GM19438 (cell line): ENCODE data around the gene SEC14L1.
A peak's percentile ranks its signal among the peaks of the same experiment; 100 is the strongest.
"Not testable (repeated sequence)": the region's sequence is repeated elsewhere in the genome, so short reads cannot be mapped to it uniquely, and the experiment has no call there.

Experiments
- ATAC-seq: cut with Tn5 transposase; IDR thresholded peaks from one replicate; pipeline ENCODE4 v1.9.1; 2021; ENCODE audit warnings: low read depth; ENCODE audit not compliant: unreplicated experiment

SEC14L1 gene

DNA sequence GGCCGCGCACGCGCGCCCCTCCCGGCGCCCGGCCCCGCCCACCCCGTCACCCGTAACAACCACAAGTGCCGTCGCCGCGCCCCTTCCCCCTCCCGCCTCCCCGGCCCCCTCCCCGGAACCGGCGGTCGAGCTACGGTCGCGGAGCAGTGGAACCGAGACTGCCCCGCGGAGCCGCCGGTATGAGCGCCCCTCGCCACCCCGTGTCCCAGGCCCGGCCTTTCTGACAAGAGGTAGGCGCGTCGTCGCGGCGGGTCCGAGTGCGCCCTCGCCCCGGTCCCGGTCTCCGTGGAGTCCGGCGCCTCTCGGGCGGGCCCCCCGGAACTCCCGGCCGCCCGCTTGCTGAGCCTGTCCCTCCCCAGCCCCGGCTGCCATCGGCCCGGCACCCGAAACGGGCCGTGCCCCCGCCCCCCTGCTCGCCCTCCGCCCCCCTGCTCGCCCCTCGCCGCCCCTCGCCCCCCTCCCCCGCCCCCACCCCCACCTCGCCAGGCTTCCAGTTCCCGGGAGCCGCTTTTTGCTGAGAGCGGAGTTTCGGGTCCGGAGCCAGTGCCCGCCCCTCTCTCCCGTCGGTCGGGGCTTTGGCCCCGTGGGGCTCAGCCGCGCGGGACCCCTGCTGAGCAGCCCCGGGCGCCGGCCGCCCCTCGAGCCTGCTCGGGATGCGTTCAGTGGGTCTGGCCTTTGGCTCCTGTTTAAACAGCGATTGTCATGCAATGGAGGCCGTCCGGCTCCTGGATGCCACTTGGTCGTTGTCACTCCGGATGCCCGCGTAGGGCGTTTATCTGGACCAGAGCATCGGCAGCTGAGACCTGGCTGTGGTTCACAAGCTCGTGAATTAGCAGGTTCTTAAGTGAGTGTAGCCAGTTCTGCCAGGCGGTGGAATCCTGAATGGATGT, at the start of gene SEC14L1:
SEC14L1 (plus strand) TSS at position 92 of the 890 bp plus-strand sequence. CDS start 2,628 bp downstream, outside the sequence.
- peak; percentile 23 for ATAC-seq

DNA sequence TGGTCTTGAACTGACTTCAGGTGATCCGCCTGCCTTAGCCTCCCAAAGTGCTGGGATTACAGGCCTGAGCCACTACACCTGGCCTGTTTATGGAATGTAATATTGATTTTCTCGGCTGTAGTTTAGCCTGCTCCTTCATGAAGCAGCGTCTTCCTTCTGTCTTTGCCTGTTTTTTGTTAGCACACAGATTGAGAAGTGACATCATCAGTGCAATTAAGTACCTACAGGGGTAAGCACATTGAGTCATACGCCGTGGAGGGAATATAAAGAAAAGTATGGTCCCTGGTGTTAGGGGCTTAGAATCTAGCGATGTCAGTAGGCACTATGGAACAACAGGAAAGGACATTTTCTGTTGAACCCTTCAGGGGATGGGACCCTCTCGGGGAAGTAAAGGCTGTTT, 48.7 kb upstream of the SEC14L1 start:
- no peak for ATAC-seq

DNA sequence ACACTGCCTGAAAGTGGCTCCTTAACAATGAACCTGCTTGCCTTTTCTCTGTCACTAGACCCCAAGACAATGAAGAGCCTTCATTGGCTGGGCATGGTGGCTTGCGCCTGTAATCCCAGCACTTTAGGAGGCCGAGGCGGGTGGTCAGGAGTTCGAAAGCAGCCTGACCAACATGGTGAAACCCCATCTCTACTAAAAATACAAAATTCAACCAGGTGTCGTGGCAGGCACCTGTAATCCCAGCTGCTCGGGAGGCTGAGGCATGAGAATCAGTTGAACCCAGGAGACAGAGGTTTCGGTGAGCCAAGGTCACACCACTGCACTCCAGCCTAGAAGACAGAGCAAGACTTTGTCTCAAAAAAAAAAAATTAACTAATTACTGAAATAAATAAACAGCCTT, 45.3 kb upstream of the SEC14L1 start:
- no peak for ATAC-seq

DNA sequence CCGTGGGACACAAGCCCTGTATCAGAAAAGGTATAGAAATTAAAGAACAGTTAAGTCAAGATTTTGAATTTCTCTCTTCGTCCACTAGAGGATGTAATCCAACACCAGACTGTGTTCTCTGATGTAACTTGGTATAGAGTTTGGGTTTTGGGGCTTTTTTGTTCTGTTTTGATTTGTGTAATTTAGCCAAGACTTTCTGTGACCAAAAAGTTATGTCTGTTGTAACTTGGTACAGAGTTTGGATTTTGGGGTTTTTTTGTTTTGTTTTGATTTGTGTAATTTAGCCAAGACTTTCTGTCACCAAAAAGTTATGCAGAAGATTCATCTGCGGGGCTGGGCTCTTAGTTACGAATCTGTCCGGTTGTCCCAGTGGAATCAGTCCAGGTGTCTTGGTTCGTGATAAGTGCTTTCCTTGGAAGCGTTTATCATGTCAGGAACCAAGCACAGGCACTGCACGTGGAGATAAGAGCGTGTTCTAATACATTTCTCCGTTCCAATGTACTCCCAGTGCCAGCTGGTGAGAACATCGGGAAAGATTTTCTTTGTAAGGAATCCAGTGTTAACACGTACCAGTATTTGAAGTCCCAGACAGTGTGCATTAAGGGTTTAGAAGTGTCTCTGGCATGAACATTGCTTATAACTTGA, 44.1 kb upstream of the SEC14L1 start:
- no peak for ATAC-seq

DNA sequence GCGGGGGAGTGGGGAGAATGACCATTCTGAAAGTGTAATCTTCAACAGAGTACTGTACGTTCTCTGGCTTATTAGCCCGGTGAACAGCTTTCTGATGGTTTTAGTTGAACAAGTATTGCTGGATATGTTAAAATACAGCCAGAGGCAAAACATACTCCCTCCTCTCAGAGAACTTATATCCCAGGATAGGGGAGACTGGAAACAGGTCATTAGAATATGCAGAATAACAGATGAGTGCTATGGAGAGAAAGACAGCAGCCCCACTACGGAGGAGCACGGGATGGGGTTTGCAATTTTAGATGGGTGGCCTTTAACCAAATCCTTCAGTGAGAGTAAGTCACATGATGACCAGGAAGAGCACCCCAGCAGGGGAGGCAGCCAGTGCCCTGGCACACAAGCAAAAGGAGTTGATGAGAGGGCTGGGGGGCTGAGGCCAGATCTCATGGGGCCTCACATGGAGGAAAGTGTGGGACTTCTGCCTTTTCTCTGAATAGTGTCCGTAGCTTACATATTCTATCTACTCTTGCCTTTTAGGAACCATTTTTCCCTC, 43.1 kb upstream of the SEC14L1 start:
- no peak for ATAC-seq

DNA sequence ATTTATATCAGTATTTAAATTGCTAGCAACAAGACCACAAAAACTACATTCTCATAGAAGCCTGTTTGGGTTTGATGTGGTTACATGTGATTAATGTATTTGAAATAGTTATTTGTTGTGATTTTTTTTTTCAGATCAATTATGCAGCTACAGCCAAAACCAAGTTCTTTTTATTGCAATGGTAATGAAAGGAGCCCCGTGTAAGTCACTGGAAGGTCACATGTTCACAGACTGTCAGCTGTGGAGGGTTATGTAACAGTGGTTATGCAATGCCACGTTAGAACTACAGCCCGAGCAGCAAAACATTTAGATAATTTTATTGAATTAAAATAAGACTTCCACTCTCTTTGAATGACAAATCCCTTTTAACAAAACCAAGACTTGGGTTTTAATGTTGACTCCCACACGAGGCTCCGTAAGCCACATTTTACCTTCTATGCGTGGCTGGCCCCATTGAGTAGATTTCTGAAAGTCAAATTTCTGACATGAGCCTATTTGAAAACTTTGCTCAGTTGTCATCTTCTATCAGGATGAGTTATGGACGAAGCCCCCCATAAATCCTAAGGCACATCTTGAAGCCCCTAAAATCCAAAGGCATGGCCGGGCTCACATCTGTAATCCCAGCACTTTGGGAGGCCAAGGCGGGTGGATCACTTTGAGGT, 41.8 kb upstream of the SEC14L1 start:
- no peak for ATAC-seq

DNA sequence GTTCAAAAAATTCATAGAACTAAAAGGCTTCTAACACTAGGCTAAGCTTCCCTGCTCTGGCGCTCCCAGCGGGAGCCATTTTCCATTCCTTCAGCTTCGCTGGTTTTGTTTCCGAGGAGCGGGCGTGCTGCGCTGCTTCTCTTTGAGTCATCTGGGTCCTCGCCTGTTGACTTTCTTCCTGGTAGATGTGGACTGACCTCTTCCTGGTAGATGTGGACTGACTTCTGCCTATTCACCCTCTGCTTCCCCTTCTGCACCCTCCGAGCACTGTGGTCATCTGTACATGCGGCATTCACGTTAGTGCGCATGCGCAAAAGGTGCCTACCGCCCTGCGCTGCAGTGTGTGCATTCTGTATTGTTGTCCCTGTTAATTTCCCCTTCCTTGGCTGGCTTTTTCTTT, 40.8 kb upstream of the SEC14L1 start:
- ATAC-seq = no peak

DNA sequence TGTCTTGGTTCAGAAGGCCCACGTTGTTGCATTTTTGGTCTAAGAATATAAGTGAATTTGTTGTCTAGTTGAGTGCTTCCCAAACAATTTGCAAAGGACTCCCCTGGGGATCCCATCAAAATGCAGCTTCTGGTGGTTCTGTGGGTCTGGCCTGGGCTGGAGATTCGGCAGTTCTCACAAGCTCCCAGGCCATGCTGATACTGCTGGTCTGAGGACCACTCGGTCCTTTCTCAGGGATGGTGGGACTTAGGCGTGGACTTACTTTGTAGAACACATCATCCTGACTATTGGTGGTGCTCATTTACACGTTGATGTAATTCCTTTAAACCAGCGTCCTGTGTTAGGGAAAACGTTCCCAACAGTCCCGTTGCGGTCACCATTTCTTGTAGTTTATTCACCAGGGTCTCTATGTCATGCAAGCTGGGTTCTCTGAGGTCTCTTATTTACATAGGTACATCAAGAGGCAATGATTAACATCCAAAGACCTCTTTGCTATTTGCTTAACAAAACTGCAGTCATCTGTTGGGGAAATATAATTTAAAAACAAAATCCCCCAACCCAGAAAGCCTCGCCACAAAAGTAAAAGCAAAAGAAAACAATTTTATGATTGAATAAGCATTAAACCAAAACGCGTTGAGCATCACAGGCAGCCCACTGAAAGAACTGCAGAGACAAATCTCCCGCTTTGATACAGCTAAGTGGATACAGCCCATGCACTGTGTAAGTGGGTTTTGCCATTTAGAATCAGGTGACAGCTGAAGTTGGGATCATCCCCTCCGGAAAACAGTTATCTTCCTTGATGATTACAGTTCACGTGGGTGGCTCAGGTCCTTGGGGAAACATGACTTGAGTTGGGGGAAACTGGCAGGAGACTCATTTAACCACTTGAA, 39.0 kb upstream of the SEC14L1 start:
- peak; percentile 68 for ATAC-seq

DNA sequence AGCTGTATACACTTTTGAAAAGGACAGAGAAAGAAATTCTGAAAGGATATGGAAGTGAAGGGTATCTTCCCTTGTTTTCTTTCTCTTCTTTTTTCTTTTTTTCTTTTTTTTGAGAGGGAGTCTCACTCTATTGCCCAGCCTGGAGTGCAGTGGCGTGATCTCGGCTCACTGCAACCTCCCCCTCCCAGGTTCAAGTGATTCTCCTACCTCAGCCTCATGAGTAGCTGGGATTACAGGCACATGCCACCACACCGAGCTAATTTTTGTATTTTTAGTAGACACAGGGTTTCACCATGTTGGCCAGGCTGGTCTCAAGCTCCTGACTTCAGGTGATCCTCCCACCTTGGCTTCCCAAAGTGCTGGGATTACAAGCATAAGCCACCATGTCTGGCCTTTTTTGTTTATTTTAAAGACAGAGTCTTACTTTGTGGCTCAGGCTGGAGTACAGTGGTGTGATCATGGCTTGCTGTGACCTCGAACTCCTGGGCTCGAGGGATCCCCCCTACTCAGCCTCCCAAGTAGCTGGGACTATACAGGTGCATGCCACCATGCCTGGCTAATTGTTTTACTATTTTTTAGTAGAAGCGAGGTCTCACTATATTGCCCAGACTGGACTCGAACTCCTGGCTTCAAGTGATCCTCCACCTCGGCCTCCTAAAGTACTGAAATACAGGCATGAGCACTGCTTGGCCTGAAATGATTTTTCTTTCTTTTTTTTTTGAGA, 38.2 kb upstream of the SEC14L1 start:
- not testable (repeated sequence) for ATAC-seq

DNA sequence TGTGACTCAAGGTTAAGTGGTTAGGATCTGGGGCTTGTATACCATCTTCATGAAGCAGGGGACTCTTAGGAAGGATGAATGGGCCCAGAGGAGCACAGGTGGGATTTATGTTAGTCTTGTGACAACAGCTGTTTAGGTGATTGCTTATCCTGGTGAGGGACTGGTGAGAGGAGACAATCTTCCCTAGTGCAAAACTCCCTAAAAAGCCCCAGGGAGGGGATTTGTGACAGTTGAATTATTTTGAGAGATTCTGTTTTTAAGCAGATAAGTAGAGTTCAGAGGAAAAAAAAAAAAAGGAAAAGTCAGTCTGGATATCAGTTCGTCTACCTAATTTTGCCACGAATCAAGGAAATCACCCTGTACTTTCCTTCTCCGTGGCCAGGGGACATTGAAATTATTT, 35.1 kb upstream of the SEC14L1 start:
- ATAC-seq = no peak

DNA sequence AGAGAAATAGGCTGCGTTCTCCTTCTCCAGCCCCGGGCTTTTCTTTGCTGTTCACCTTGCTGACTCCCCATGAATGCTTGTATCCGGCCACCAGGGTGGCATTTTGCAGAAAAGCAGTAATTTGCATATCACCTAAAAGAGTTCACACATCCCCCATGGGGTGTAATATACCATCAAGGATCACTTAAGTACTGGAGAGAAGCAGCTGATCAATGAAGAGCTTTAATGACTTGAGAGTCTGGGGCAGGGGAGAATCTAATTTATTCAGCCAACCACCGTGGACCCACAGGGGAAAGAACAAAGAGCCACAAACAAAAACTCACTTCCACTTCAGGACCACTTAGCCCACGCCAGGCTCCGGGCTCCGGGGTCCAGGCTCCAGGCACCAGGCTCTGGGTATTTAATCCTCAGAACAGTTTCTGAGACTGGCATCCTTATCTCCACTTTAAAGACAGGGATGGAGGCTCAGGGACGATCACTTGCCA, 33.9 kb upstream of the SEC14L1 start:
- no peak for ATAC-seq

DNA sequence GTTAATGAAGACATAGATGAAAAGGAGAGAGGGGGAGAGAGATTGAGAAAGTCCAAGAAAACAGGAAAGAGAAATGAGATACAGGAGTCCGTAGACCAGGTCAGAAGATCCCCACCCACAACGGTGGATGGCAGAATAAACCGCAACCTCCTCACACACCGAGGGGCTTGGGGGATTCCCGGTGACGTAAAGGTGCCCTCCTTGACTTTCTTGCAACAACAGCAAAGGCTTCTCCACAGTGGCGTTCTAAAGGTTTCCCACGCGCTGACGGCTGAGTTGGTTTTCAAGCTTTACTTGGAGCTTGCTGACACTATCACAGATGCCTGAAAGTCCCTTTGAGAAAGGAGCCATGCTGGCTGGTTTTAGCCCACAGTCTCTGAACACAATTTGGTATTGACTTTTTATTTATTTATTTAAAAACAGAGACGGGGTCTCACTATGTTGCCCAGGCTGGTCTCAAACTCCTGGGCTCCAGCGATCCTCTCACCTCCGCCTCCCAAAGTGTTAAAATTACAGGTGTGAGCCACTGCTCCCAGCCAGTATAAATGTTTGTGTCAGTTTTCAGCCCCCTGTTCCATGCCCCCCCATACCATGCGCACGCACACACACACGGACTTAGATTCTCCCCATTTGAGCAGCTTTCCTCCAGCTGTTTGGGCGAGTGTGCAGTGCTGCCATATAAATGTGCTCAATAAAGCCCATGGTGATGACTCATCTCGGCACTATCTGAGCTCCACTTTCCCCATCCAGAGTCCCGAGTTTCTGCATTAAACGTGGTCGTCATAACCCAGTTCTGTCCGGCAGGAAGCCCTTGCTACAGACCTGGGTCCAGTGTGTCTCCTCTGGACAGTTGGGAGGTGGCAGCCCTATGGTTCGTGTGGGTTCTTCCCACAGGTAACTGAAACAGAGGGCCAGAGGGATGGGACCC, 33.0 kb upstream of the SEC14L1 start:
- ATAC-seq = peak; percentile 46

DNA sequence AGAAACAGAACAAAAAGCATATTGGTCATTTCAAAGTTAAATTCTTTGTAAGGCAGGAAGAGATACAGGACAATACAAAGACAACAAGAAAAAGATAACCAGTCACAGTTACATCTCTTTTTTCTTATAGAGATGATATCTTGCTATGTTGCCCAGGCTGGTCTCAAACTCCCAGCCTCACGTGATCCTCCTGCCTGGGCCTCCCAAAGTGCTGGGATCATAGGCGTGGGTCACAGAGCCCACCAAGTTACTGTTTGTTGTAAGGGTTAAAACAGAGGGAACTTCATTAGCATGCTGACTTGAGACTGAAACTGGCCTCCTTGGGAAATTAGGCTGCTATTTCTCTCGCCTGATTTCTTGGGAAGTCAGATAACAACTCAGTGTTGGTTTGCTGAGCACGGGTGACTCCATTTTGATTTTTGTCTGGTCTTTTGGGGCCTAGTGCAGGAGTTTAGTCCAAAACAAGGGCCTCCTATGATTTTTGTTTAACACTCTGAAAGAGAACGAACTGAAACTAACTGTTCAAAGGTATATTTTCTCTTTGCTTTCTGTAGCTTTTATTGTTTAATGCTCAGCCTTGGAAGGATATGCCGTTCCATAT, 31.5 kb upstream of the SEC14L1 start:
- no peak for ATAC-seq

DNA sequence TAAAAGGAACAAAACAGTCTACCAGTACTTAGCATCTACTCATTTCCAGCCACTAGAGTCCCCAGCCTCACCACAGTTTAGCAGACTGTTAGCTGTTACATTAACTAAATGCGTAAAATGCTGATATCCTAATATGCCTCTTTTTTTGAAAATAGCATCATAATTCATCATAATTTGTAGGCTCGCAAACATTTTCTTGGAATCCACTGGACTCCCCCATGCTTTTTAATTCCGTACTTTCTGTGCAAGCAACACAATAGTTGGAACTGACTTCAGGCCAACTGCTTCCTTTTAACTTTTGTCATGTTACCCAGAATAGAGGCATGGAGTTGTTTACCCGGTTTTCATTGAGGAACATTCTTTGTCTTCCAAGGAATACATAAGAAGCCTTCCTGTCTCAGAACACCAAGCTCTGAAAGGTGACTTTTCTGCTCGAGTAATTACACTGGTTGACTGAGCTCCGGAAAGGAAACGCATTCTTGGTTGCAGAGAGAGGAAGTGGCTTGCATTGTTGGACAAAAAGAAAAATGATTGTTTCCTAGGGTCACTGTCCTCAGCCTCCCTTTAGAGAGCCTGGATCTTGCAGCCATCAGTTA, 30.9 kb upstream of the SEC14L1 start:
- no peak for ATAC-seq

DNA sequence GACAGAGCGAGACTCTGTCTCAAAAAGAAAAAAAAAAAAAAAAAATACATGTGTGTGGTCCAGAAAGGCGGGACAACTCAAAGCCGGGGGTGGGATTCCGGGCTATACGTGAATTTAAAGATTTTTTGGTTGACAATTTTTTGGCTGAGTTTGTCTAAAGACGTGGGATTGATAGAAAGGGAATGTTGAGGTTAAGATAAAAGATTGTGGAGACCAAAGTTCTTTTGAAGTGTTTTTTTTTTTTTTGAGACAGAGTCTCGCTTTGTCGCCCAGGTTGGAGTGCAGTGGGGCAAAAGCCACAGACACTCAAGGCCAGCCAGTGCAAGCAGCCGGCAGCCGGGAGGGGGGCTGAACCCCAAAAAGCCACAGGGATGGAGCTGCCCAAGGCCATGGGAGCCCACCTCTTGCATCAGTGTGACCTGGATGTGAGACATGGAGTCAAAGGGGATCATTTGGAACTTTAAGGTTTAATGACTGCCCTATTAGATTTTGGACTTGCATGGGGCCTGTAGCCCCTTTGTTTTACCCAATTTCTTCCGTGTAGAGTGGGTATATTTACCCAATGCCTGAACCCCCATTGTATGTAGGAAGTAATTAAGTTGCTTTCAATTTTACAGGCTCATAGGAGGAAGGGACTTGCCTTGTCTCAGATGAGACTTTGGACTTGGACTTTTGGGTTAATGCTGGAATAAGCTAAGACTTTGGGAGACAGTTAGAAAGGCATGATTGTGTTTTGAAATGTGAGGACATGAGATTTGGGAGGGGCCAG, 29.4 kb upstream of the SEC14L1 start:
- not testable (repeated sequence) for ATAC-seq

DNA sequence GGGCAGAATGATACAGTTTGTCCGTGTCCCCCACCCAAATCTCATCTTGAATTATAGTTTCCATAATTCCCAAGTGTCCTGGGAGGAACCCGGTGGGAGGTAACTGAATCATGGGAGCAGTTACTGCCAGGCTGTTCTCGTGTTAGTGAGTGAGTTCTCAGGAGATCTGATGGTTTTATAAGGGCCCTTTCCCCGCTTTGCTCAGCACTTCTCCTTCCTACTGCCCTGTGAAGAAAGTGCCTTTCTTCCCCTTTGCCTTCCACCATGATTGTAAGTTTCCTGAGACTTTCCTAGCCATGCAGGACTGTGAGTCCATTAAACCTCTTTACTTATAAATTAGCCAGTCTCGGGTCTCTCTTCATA, 28.9 kb upstream of the SEC14L1 start:
- ATAC-seq = no peak

DNA sequence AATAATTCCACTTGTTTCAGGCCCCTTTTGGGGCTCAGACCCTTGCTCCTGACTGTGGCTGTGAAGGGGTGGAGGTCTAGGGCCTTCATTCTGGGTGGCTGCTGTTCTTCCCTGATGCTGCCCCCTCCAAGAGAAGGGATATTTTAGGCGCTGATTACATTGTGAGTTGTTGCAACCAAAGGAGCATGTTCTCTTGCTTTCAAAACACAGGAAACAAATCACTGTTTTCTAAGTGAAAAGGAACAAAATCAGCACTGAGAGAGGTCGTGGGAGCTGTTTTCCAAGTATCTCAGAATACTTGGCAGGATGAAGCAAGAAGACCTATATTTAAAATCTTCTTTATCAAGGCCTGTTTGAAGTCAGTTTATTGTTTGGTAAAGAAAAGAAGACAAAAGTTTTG, 25.3 kb upstream of the SEC14L1 start:
- no peak for ATAC-seq
